GM23338 (cell line): ENCODE data around the gene MLLT10. TPM values are rescaled to one million over a fixed set of nuclear protein-coding genes. Genes with fewer than 3 reads are reported as not detected.

ENCODE experiments used
- ATAC-seq: fragments of 200-7000 bp; cut with Tn5 transposase; 3 replicates; pipeline ENCODE4 v1.9.1; 2020
- DNase-seq: peaks from one replicate; pipeline ENCODE4 v3.0.0-alpha.2; 2015; ENCODE audit warnings: low spot score
- H2AFZ ChIP-seq: fragments of 200-600 bp; sonication (generic); 2 replicates; pipeline ENCODE4 v1.8.0; 2016; ENCODE audit warnings: antibody characterized with exemption, mild to moderate bottlenecking, moderate library complexity
- H3F3A ChIP-seq: fragments of 200-600 bp; sonication (generic); replicated peaks from 2 replicates; pipeline ENCODE4 v1.8.0; 2017; ENCODE audit warnings: antibody characterized with exemption, mixed run types, low read depth
- H3K27ac ChIP-seq: fragments of 200-600 bp; sonication (generic); 2 replicates; pipeline ENCODE4 v1.6.1; 2016; ENCODE audit warnings: low read depth
- H3K27me3 ChIP-seq: fragments of 200-600 bp; sonication (generic); 2 replicates; pipeline ENCODE4 v1.8.0; 2016; ENCODE audit warnings: mild to moderate bottlenecking, mixed run types, moderate library complexity; ENCODE audit not compliant: insufficient read depth
- H3K36me3 ChIP-seq: fragments of 200-600 bp; sonication (generic); 2 replicates; pipeline ENCODE4 v1.8.0; 2016; ENCODE audit warnings: mild to moderate bottlenecking; ENCODE audit not compliant: insufficient read depth
- H3K4me1 ChIP-seq: fragments of 200-600 bp; sonication (generic); 2 replicates; pipeline ENCODE4 v1.8.0; 2016; ENCODE audit warnings: mild to moderate bottlenecking, moderate library complexity; ENCODE audit not compliant: insufficient read depth
- H3K4me2 ChIP-seq: fragments of 200-600 bp; sonication (generic); 2 replicates; pipeline ENCODE4 v1.7.1; 2017; ENCODE audit warnings: mixed run types
- H3K4me3 ChIP-seq: fragments of 200-600 bp; sonication (generic); 2 replicates; pipeline ENCODE4 v1.6.1; 2016; ENCODE audit warnings: mixed run types
- H3K79me2 ChIP-seq: fragments of 200-600 bp; sonication (generic); replicated peaks from 2 replicates; pipeline ENCODE4 v1.8.0; 2017; ENCODE audit warnings: mild to moderate bottlenecking; ENCODE audit not compliant: insufficient read depth
- H3K9me2 ChIP-seq: fragments of 200-600 bp; sonication (generic); 2 replicates; pipeline ENCODE4 v1.8.0; 2017; ENCODE audit not compliant: insufficient read depth
- H4K20me1 ChIP-seq: fragments of 200-600 bp; sonication (generic); replicated peaks from 2 replicates; pipeline ENCODE4 v1.8.0; 2017; ENCODE audit warnings: mild to moderate bottlenecking; ENCODE audit not compliant: insufficient read depth
- H3K27ac Mint-ChIP-seq: 2 replicates; pipeline ENCODE4 v1.8.0; 2020; ENCODE audit warnings: inconsistent platforms, mild to moderate bottlenecking, moderate library complexity, mixed read lengths
- H3K27me3 Mint-ChIP-seq: 3 replicates; pipeline ENCODE4 v1.8.0; 2022; ENCODE audit warnings: low read depth, mild to moderate bottlenecking, moderate library complexity, mixed read lengths, inconsistent platforms; ENCODE audit not compliant: insufficient read depth, poor library complexity
- H3K36me3 Mint-ChIP-seq: 3 replicates; pipeline ENCODE4 v1.8.0; 2021; ENCODE audit warnings: low read depth, mild to moderate bottlenecking, inconsistent platforms, moderate library complexity, mixed read lengths
- H3K4me1 Mint-ChIP-seq: 3 replicates; pipeline ENCODE4 v1.8.0; 2020; ENCODE audit warnings: mild to moderate bottlenecking, inconsistent platforms, mixed read lengths
- H3K4me3 Mint-ChIP-seq: 3 replicates; pipeline ENCODE4 v1.8.0; 2021; ENCODE audit warnings: moderate library complexity, mild to moderate bottlenecking, inconsistent platforms, mixed read lengths
- H3K9me3 Mint-ChIP-seq: 3 replicates; pipeline ENCODE4 v1.8.0; 2020; ENCODE audit warnings: moderate library complexity, mild to moderate bottlenecking, inconsistent platforms, mixed read lengths
- CREB1 ChIP-seq: fragments of 250-450 bp; sonication (Bioruptor Pico); IDR thresholded peaks from 2 replicates; pipeline ENCODE4 v1.5.0; 2020; ENCODE audit warnings: low read depth, mild to moderate bottlenecking, moderate library complexity
- CTCF ChIP-seq, 2 experiments: fragments of 200-600 bp in 1 of 2; sonication (generic) in 1 of 2; conservative IDR thresholded peaks; 2 replicates each; pipeline versions ENCODE4 v1.5.1 to v1.6.1; 2016 to 2017; ENCODE audit warnings: antibody characterized with exemption in 2 of 2, low read depth in 2 of 2, mild to moderate bottlenecking in 2 of 2, moderate library complexity in 1 of 2
- ETS1 ChIP-seq: IDR thresholded peaks from 2 replicates; pipeline ENCODE4 v1.6.1; 2016; ENCODE audit warnings: antibody characterized with exemption
- EZH2 ChIP-seq: fragments of 200-600 bp; sonication (generic); IDR thresholded peaks from one replicate; pipeline ENCODE4 v1.8.0; 2017; ENCODE audit warnings: antibody characterized with exemption, mild to moderate bottlenecking, low read depth; ENCODE audit not compliant: unreplicated experiment
- EZH2phosphoT487 ChIP-seq: fragments of 200-600 bp; sonication (generic); IDR thresholded peaks from one replicate; pipeline ENCODE4 v1.8.1; 2018; ENCODE audit warnings: antibody characterized with exemption; ENCODE audit not compliant: unreplicated experiment
- JUNB ChIP-seq: IDR thresholded peaks from one replicate; pipeline ENCODE4 v1.6.1; 2016; ENCODE audit warnings: antibody characterized with exemption; ENCODE audit not compliant: unreplicated experiment
- NANOG ChIP-seq: IDR thresholded peaks from 2 replicates; pipeline ENCODE4 v1.6.1; 2016; ENCODE audit warnings: antibody characterized with exemption, borderline replicate concordance
- POLR2AphosphoS5 ChIP-seq: IDR thresholded peaks from 2 replicates; pipeline ENCODE4 v1.6.1; 2016; ENCODE audit warnings: antibody characterized with exemption, low read depth
- REST ChIP-seq: IDR thresholded peaks from one replicate; pipeline ENCODE4 v1.6.1; 2018; ENCODE audit warnings: antibody characterized with exemption; ENCODE audit not compliant: unreplicated experiment
- STAT1 ChIP-seq: IDR thresholded peaks from one replicate; pipeline ENCODE4 v1.6.1; 2016; ENCODE audit warnings: antibody characterized with exemption; ENCODE audit not compliant: unreplicated experiment
- ZNF114 ChIP-seq: fragments of 250-450 bp; sonication (Bioruptor Pico); IDR thresholded peaks from 2 replicates; pipeline ENCODE4 v1.5.0; 2020; ENCODE audit warnings: mild to moderate bottlenecking, moderate library complexity
- ZNF331 ChIP-seq: fragments of 250-450 bp; sonication (Bioruptor Pico); IDR thresholded peaks from 2 replicates; pipeline ENCODE4 v1.5.0; 2020; ENCODE audit warnings: low read depth, mild to moderate bottlenecking, moderate library complexity
- ZNF462 ChIP-seq: fragments of 250-450 bp; sonication (Bioruptor Pico); IDR thresholded peaks from 2 replicates; pipeline ENCODE4 v1.5.0; 2020; ENCODE audit warnings: mild to moderate bottlenecking, moderate library complexity
- polyA plus RNA-seq: library from polyadenylated mRNA; unstranded; fragments of >200 nt; fragmentation: Nextera tagmentation; extraction: Ambion mirVana; gene quantifications from 2 replicates; pipeline ENCODE4 v1.2.1, GENCODE V29; 2016
- total RNA-seq: library from RNA; depleted of rRNA; stranded (reverse); fragments of >200 nt; shearing (Covaris generic); gene quantifications from 2 replicates; pipeline ENCODE4 v1.2.3, GENCODE V29; 2014

Gene MLLT10
- total and polyA plus RNA-seq, 2 experiments from 2014 or later = 28.8 to 55.4 TPM

GRCh38 chr10:21520949-21521348 is 13.1 kb upstream of the MLLT10 start:
- peaks cover 65% of the 10 kb centered on the region for H3K4me1 Mint-ChIP-seq
- TF ChIP-seq EZH2 = no peak
- no peak for TF ChIP-seq ZNF114 (CRISPR knock-in tag)
- no peak for TF ChIP-seq CTCF (conservative IDR thresholded peaks at IDR 0.05; ENCODE audit: low read depth in 2 of 2)
- TF ChIP-seq ZNF462 (CRISPR knock-in tag) = no peak
- TF ChIP-seq STAT1 = no peak
- no peak for TF ChIP-seq JUNB
- no peak for TF ChIP-seq POLR2AphosphoS5
- no peak for TF ChIP-seq CREB1 (CRISPR knock-in tag)
- TF ChIP-seq ETS1 = no peak
- TF ChIP-seq ZNF331 (CRISPR knock-in tag) = no peak
- TF ChIP-seq REST = no peak
- no peak for TF ChIP-seq EZH2phosphoT487
- TF ChIP-seq NANOG = no peak
- no peak for ATAC-seq
- H4K20me1 ChIP-seq = no peaks in the 10 kb centered on the region
- no peak overlapping the region for H3K27ac ChIP-seq
- H3K27me3 ChIP-seq = peaks cover 43% of the 10 kb centered on the region
- peaks cover 63% of the 10 kb centered on the region for H3K4me1 ChIP-seq
- no peaks in the 10 kb centered on the region; the same call in 2 of the 3 replicates for H3K36me3 Mint-ChIP-seq
- peaks cover 45% of the 10 kb centered on the region for H3K27me3 Mint-ChIP-seq
- no peak overlapping the region for H3K27ac Mint-ChIP-seq
- H3K9me2 ChIP-seq = no peaks in the 10 kb centered on the region
- H3K4me3 ChIP-seq = peak overlapping the region; percentile 63; the same call in 1 of the 2 replicates
- H3K79me2 ChIP-seq = no peaks in the 10 kb centered on the region
- no peak for DNase-seq
- H3K4me3 Mint-ChIP-seq = peak overlapping the region; percentile 89
- H3K9me3 Mint-ChIP-seq = no peaks in the 10 kb centered on the region; the same call in 2 of the 3 replicates
- no peak overlapping the region for H2AFZ ChIP-seq
- H3K36me3 ChIP-seq = no peaks in the 10 kb centered on the region
- H3K4me2 ChIP-seq = peak overlapping the region; percentile 79
- peaks cover 16% of the 10 kb centered on the region for H3F3A ChIP-seq
